Effector memory CD8-positive, alpha-beta T cell (primary cell): ENCODE measurements around the gene WDR47.
"Not testable (repeated sequence)": the region's sequence is repeated elsewhere in the genome, so short reads cannot be mapped to it uniquely, and the experiment has no call there.

Source experiments
- ATAC-seq: fragments of 150-1000 bp; cut with Tn5 transposase; replicated peaks from 2 replicates; pipeline ENCODE4 v1.10.0; 2021; ENCODE audit warnings: mild to moderate bottlenecking, moderate library complexity
- DNase-seq, 3 experiments: peaks; one replicate each; pipeline ENCODE4 v3.0.0; 2021
- H3K27ac Mint-ChIP-seq, 2 donors: one replicate each; pipeline ENCODE4 v1.8.0; 2022; ENCODE audit warnings: mild to moderate bottlenecking in 2 of 2, mixed read lengths in 2 of 2, moderate library complexity in 2 of 2
- H3K27me3 Mint-ChIP-seq, 2 donors: one replicate each; pipeline ENCODE4 v1.8.0; 2022; ENCODE audit warnings: mixed read lengths in 2 of 2
- H3K36me3 Mint-ChIP-seq: one replicate; pipeline ENCODE4 v1.8.0; 2022; ENCODE audit warnings: mild to moderate bottlenecking, moderate library complexity, mixed read lengths; ENCODE audit not compliant: insufficient read depth
- H3K4me1 Mint-ChIP-seq, 2 donors: one replicate each; pipeline ENCODE4 v1.8.0; 2022; ENCODE audit warnings: low read depth in 2 of 2, mixed read lengths in 2 of 2
- H3K4me3 Mint-ChIP-seq, 2 donors: one replicate each; pipeline ENCODE4 v1.8.0; 2022; ENCODE audit warnings: mild to moderate bottlenecking in 2 of 2, mixed read lengths in 2 of 2, moderate library complexity in 2 of 2
- H3K9me3 Mint-ChIP-seq, 2 donors: one replicate each; pipeline ENCODE4 v1.8.0; 2022; ENCODE audit warnings: mixed read lengths in 2 of 2

WDR47 gene

GRCh38 chr1:108947871-108948525, 93.9 kb downstream of the WDR47 start:
- no peak for DNase-seq
- ATAC-seq, result no peak
- Mint-ChIP-seq H3K4me1 (peaks cover 10 to 14% of the 10 kb centered on the region in 2 donors), H3K4me3 (no peak overlapping the region), H3K36me3 (peaks cover 23% of the 10 kb centered on the region), H3K27ac (peak overlapping the region in 1 of 2 donors; percentile 15), H3K27me3 (no peaks in the 10 kb centered on the region), H3K9me3 (no peaks in the 10 kb centered on the region)

- no peaks in the 10 kb centered on the region for H3K9me3 Mint-ChIP-seq
- no peaks in the 10 kb centered on the region for H3K27me3 Mint-ChIP-seq
- peaks cover 57% of the 10 kb centered on the region for H3K36me3 Mint-ChIP-seq
- no peak for DNase-seq
- H3K4me3 Mint-ChIP-seq, result no peak overlapping the region
- peak overlapping the region in 1 of 2 donors; percentile 65 for H3K27ac Mint-ChIP-seq
- ATAC-seq, result no peak
- H3K4me1 Mint-ChIP-seq, result no peaks in the 10 kb centered on the region
Measured at GRCh38 chr1:108936170-108936569, 105.7 kb downstream of the WDR47 start.

GRCh38 chr1:108933944-108934343, 108.0 kb downstream of the WDR47 start:
- DNase-seq, result no peak
- Mint-ChIP-seq H3K4me1 (no peaks in the 10 kb centered on the region), H3K9me3 (no peaks in the 10 kb centered on the region), H3K36me3 (peaks cover 62% of the 10 kb centered on the region), H3K4me3 (no peak overlapping the region), H3K27ac (no peak overlapping the region), H3K27me3 (no peaks in the 10 kb centered on the region)
- ATAC-seq, result no peak

- H3K9me3 Mint-ChIP-seq, result not testable (repeated sequence)
- peaks cover 44% of the 10 kb centered on the region for H3K36me3 Mint-ChIP-seq
Measured at GRCh38 chr1:108927565-108927964, 114.3 kb downstream of the WDR47 start.

GRCh38 chr1:108925920-108926319, 116.0 kb downstream of the WDR47 start:
- H3K4me1 Mint-ChIP-seq, result no peaks in the 10 kb centered on the region
- no peaks in the 10 kb centered on the region for H3K27me3 Mint-ChIP-seq
- ATAC-seq, result no peak
- peaks cover 29% of the 10 kb centered on the region for H3K36me3 Mint-ChIP-seq
- no peak for DNase-seq
- no peak overlapping the region for H3K27ac Mint-ChIP-seq
- no peaks in the 10 kb centered on the region for H3K9me3 Mint-ChIP-seq
- H3K4me3 Mint-ChIP-seq, result no peak overlapping the region

More at GRCh38 chr1:108927565-108927964, 114.3 kb downstream of the WDR47 start:
- H3K27me3 Mint-ChIP-seq, H3K4me1 Mint-ChIP-seq, ATAC-seq, H3K27ac Mint-ChIP-seq, H3K4me3 Mint-ChIP-seq, DNase-seq: not testable (repeated sequence)
